Neural cell (in vitro differentiated cells): Measurements from ENCODE around the gene SVBP. TPM values are rescaled to one million over a fixed set of nuclear protein-coding genes. Genes with fewer than 3 reads are reported as not detected.

Source experiments
- H2AFZ ChIP-seq: fragments of 200-600, 300-800 bp; sonication (generic), shearing (Covaris generic); 2 replicates; pipeline ENCODE4 v1.6.0; 2014; ENCODE audit warnings: low read depth, mild to moderate bottlenecking, antibody characterized with exemption, low read length, moderate library complexity
- H3F3A ChIP-seq: fragments of 200-600 bp; shearing (Covaris generic); 2 replicates; pipeline ENCODE4 v1.6.1; 2016; ENCODE audit warnings: mild to moderate bottlenecking, moderate library complexity, mixed read lengths, antibody characterized with exemption, low read length; ENCODE audit not compliant: insufficient read depth, poor library complexity, severe bottlenecking
- H3K27ac ChIP-seq: fragments of 200-600, 300-800 bp; sonication (generic), shearing (Covaris generic); 2 replicates; pipeline ENCODE4 v1.5.1; 2014; ENCODE audit warnings: mild to moderate bottlenecking, low read length, moderate library complexity
- H3K27me3 ChIP-seq: fragments of 300-800, 200-600 bp; sonication (generic), shearing (Covaris generic); 2 replicates; pipeline ENCODE4 v1.6.0; 2014; ENCODE audit warnings: mild to moderate bottlenecking, low read depth, low read length, moderate library complexity; ENCODE audit not compliant: insufficient read depth
- H3K36me3 ChIP-seq: fragments of 300-800, 200-600 bp; sonication (generic), shearing (Covaris generic); 2 replicates; pipeline ENCODE4 v1.5.1; 2014; ENCODE audit warnings: mild to moderate bottlenecking, antibody characterized with exemption, low read length, moderate library complexity; ENCODE audit not compliant: insufficient read depth
- H3K4me2 ChIP-seq: fragments of 300-800, 200-600 bp; sonication (generic), shearing (Covaris generic); 2 replicates; pipeline ENCODE4 v1.6.0; 2014; ENCODE audit warnings: mild to moderate bottlenecking, low read length
- H3K4me3 ChIP-seq: fragments of 300-800, 200-600 bp; sonication (generic), shearing (Covaris generic); 2 replicates; pipeline ENCODE4 v1.5.1; 2014; ENCODE audit warnings: mild to moderate bottlenecking, low read length, moderate library complexity
- H3K79me2 ChIP-seq: fragments of 200-600 bp; shearing (Covaris generic); replicated peaks from 2 replicates; pipeline ENCODE4 v1.6.0; 2014; ENCODE audit warnings: mild to moderate bottlenecking, low read length, moderate library complexity; ENCODE audit not compliant: insufficient read depth
- H3K9ac ChIP-seq: fragments of 300-800, 200-600 bp; sonication (generic), shearing (Covaris generic); 2 replicates; pipeline ENCODE4 v1.6.1; 2016; ENCODE audit warnings: mild to moderate bottlenecking, low read length, mixed read lengths
- H3K9me2 ChIP-seq: fragments of 200-600 bp; shearing (Covaris generic); 2 replicates; pipeline ENCODE4 v1.6.1; 2016; ENCODE audit warnings: mild to moderate bottlenecking, low read length, mixed read lengths; ENCODE audit not compliant: insufficient read depth
- H3K9me3 ChIP-seq: fragments of 200-600, 300-800 bp; sonication (generic), shearing (Covaris generic); 2 replicates; pipeline ENCODE4 v1.6.1; 2016; ENCODE audit warnings: mild to moderate bottlenecking, mixed run types, low read length, moderate library complexity, mixed read lengths
- H4K20me1 ChIP-seq: fragments of 200-600 bp; shearing (Covaris generic); 2 replicates; pipeline ENCODE4 v1.6.1; 2016; ENCODE audit warnings: mild to moderate bottlenecking, mixed run types; ENCODE audit not compliant: insufficient read depth
- EP300 ChIP-seq: fragments of 450-650 bp; conservative IDR thresholded peaks from 2 replicates; pipeline ENCODE4 v1.6.1; 2014; ENCODE audit warnings: antibody characterized with exemption, mild to moderate bottlenecking, moderate library complexity; ENCODE audit not compliant: poor library complexity, severe bottlenecking
- EZH2 ChIP-seq: fragments of 200-600, 300-800 bp; shearing (Covaris generic), sonication (generic); IDR thresholded peaks from 2 replicates; pipeline ENCODE4 v1.6.1; 2014; ENCODE audit warnings: antibody characterized with exemption, low read length, borderline replicate concordance, mild to moderate bottlenecking; ENCODE audit not compliant: insufficient read depth, poor library complexity, severe bottlenecking
- MXI1 ChIP-seq: fragments of 450-650 bp; conservative IDR thresholded peaks from 2 replicates; pipeline ENCODE4 v1.6.1; 2014; ENCODE audit warnings: antibody characterized with exemption, mild to moderate bottlenecking; ENCODE audit not compliant: poor library complexity, severe bottlenecking
- POLR2AphosphoS5 ChIP-seq: IDR thresholded peaks from 2 replicates; pipeline ENCODE4 v1.6.1; 2012
- RAD21 ChIP-seq: fragments of 450-650 bp; conservative IDR thresholded peaks from 2 replicates; pipeline ENCODE4 v1.6.1; 2014; ENCODE audit warnings: antibody characterized with exemption, mild to moderate bottlenecking, moderate library complexity
- SMC3 ChIP-seq: fragments of 450-650 bp; conservative IDR thresholded peaks from 2 replicates; pipeline ENCODE4 v1.6.1; 2014; ENCODE audit warnings: antibody characterized with exemption, mild to moderate bottlenecking, moderate library complexity; ENCODE audit not compliant: poor library complexity
- TAF1 ChIP-seq: IDR thresholded peaks from 2 replicates; pipeline ENCODE4 v1.6.1; 2012; ENCODE audit warnings: low read depth
- polyA plus RNA-seq: library from polyadenylated mRNA; depleted of rRNA; stranded (reverse); fragments of >200 nt; gene quantifications from 2 replicates; pipeline ENCODE4 v1.2.3, GENCODE V29; 2014
- TF ChIP-seq, protein P1 (sequence below): IDR thresholded peaks from 2 replicates; pipeline ENCODE4 v1.6.1; 2012; ENCODE audit warnings: borderline replicate concordance
- TF ChIP-seq, protein P2 (sequence below): fragments of 450-650 bp; IDR thresholded peaks from 2 replicates; pipeline ENCODE4 v1.5.1; 2014; ENCODE audit warnings: antibody characterized with exemption, mild to moderate bottlenecking, moderate library complexity; ENCODE audit not compliant: poor library complexity, severe bottlenecking

SVBP gene
- polyA plus RNA-seq, 1 donor from 2014 or later: 231 TPM

DNA sequence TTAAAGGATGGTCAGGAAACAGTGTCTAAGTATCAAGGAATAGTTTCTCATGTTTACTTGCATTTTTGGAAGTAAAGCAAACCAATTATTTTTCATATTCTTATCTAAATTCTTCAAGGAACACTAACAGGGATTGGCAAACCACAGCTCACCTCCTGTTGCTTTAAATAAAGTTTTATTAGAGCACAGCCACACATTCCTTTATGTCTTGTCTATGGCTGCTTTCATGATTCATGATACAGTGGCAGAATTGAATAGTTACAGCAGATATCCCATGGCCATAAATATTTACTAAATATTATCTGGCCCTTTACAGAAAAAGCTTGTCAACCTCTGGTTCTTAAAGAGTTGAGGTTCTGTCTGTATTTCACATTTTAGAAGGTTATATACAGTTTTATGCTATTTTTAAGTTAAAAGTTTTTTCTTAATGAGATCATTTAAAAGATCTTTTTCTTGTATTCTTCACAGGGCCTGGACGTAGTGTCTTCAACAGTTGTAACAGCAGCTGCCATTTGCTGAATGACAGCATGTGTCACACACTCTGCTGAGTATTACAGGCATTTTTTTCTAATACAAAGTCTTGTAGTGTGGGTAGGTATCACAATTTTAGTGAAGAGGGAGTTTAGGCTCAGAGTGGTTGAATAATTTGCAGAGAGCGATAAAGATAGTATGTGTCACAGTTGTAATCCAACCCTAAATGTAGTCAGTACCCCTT lies 31.8 kb upstream of the SVBP start:
- no peak overlapping the region for H3K27ac ChIP-seq
- H3K9me3 ChIP-seq: no peaks in the 10 kb centered on the region
- no peaks in the 10 kb centered on the region for H3K27me3 ChIP-seq
- H2AFZ ChIP-seq: no peak overlapping the region
- no peaks in the 10 kb centered on the region for H3K9me2 ChIP-seq
- H3F3A ChIP-seq: no peaks in the 10 kb centered on the region
- TF ChIP-seq MXI1: no peak
- TF ChIP-seq, protein P1, sequence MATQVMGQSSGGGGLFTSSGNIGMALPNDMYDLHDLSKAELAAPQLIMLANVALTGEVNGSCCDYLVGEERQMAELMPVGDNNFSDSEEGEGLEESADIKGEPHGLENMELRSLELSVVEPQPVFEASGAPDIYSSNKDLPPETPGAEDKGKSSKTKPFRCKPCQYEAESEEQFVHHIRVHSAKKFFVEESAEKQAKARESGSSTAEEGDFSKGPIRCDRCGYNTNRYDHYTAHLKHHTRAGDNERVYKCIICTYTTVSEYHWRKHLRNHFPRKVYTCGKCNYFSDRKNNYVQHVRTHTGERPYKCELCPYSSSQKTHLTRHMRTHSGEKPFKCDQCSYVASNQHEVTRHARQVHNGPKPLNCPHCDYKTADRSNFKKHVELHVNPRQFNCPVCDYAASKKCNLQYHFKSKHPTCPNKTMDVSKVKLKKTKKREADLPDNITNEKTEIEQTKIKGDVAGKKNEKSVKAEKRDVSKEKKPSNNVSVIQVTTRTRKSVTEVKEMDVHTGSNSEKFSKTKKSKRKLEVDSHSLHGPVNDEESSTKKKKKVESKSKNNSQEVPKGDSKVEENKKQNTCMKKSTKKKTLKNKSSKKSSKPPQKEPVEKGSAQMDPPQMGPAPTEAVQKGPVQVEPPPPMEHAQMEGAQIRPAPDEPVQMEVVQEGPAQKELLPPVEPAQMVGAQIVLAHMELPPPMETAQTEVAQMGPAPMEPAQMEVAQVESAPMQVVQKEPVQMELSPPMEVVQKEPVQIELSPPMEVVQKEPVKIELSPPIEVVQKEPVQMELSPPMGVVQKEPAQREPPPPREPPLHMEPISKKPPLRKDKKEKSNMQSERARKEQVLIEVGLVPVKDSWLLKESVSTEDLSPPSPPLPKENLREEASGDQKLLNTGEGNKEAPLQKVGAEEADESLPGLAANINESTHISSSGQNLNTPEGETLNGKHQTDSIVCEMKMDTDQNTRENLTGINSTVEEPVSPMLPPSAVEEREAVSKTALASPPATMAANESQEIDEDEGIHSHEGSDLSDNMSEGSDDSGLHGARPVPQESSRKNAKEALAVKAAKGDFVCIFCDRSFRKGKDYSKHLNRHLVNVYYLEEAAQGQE: no peak
- no peak for TF ChIP-seq SMC3
- no peak for TF ChIP-seq RAD21
- no peak for TF ChIP-seq EZH2
- no peak for TF ChIP-seq TAF1
- TF ChIP-seq, protein P2, sequence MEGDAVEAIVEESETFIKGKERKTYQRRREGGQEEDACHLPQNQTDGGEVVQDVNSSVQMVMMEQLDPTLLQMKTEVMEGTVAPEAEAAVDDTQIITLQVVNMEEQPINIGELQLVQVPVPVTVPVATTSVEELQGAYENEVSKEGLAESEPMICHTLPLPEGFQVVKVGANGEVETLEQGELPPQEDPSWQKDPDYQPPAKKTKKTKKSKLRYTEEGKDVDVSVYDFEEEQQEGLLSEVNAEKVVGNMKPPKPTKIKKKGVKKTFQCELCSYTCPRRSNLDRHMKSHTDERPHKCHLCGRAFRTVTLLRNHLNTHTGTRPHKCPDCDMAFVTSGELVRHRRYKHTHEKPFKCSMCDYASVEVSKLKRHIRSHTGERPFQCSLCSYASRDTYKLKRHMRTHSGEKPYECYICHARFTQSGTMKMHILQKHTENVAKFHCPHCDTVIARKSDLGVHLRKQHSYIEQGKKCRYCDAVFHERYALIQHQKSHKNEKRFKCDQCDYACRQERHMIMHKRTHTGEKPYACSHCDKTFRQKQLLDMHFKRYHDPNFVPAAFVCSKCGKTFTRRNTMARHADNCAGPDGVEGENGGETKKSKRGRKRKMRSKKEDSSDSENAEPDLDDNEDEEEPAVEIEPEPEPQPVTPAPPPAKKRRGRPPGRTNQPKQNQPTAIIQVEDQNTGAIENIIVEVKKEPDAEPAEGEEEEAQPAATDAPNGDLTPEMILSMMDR: no peak
- TF ChIP-seq POLR2AphosphoS5: no peak
- TF ChIP-seq EP300: no peak
- no peak overlapping the region for H3K4me2 ChIP-seq
- no peak overlapping the region for H3K4me3 ChIP-seq
- H3K9ac ChIP-seq: no peak overlapping the region
- H3K36me3 ChIP-seq: peaks cover 5% of the 10 kb centered on the region
- H4K20me1 ChIP-seq: no peaks in the 10 kb centered on the region
- H3K79me2 ChIP-seq: peaks cover 16% of the 10 kb centered on the region

DNA sequence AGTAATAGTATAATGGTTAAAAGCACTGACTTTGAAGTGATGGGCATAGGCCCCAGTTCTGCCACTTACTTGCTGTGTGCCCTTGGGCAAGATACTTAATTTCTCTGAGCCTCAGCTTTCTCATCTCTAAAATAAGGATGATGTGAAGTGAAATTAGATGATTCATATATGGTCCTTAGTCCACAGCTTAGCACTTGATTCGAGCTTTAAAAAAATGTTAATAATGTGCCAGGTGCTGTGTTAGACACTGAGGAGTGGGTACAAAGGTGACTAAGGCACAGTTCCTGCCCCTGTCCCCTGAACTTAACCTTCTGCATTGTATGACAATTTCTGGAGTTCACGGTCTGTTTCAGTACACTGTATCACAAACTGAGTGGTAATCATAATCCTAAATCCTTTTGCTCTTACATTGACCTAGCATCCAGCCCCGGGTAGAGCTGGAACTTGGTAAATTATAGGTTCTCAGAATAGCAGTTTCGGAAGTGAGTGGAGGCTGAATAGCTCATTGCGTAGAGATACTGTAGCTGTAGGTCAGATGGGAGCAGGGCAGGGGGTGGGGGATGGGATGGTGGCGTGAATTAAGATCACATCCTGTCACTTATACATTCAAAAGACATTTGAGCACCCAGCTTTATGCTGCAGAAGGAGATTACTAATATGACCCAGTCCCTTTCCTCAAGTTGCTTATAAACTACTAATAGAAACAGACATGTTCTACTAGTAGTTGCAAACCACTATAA lies 30.7 kb upstream of the SVBP start:
- Histone ChIP-seq H3K4me3 (peak overlapping the region; percentile 77), H3K27ac (no peak overlapping the region), H3K36me3 (peaks cover 5% of the 10 kb centered on the region), H3K9me2 (no peaks in the 10 kb centered on the region), H3F3A (no peaks in the 10 kb centered on the region), H2AFZ (no peak overlapping the region), H3K27me3 (no peaks in the 10 kb centered on the region), H3K4me2 (peak overlapping the region; percentile 86), H3K79me2 (peaks cover 16% of the 10 kb centered on the region), H3K9me3 (no peaks in the 10 kb centered on the region), H4K20me1 (no peaks in the 10 kb centered on the region), H3K9ac (no peak overlapping the region)
- TF ChIP-seq TAF1 (no peak), SMC3 (no peak), POLR2AphosphoS5 (no peak), EP300 (no peak), EZH2 (no peak), MXI1 (no peak), RAD21 (no peak)
- TF ChIP-seq, protein P2: no peak
- TF ChIP-seq, protein P1: no peak
